ENCODE results near the gene ARMH4. TPM values are rescaled to one million over a fixed set of nuclear protein-coding genes. Genes with fewer than 3 reads are reported as not detected.

The ARMH4 gene
- total RNA-seq, 5 donors from 2014 or later (not counting 1 experiment from before 2014, with no cell fraction given) = not detected

- Mint-ChIP-seq H3K27me3 (peaks cover 4 to 22% of the 10 kb centered on the region in 2 donors), H3K36me3 (no peaks in the 10 kb centered on the region), H3K4me1 (no peaks in the 10 kb centered on the region), H3K27ac (no peak overlapping the region), H3K9me3 (no peaks in the 10 kb centered on the region), H3K4me3 (no peak overlapping the region)
- Histone ChIP-seq H3K27ac (ENCODE audit: low read length) (no peak overlapping the region), H3K4me3 (ENCODE audit: control insufficient read depth in 1 of 2, extremely low read depth in 1 of 2, low read length in 1 of 2) (no peak overlapping the region), H3K4me1 (ENCODE audit: control insufficient read depth in 1 of 2, extremely low read depth in 1 of 2, insufficient read depth in 2 of 2, low read length in 2 of 2) (no peaks in the 10 kb centered on the region), H3K9me3 (no peaks in the 10 kb centered on the region), H3K36me3 (ENCODE audit: control insufficient read depth in 2 of 2, extremely low read depth in 1 of 2, insufficient read depth in 1 of 2, low read length in 1 of 2) (no peaks in the 10 kb centered on the region), H3K27me3 (replicated peaks in 1 of 2; ENCODE audit: control insufficient read depth in 2 of 2, extremely low read depth in 1 of 2, insufficient read depth in 2 of 2, low read length in 1 of 2) (no peaks in the 10 kb centered on the region)
- WGBS (ENCODE audit: insufficient coverage) = 79% methylated on average over 4 of the region's 4 CpGs
- ChIA-PET POLR2A (no interaction called here), CTCF (no interaction called here)
- ATAC-seq (replicated peaks in 1 of 4) (no peak), DNase-seq (no peak)
Observed at GRCh38 chr14:57991353-57991752, 160.7 kb downstream of the ARMH4 start.

GRCh38 chr14:57988445-57988844 is 163.6 kb downstream of the ARMH4 start:
- ChIA-PET POLR2A (no interaction called here), CTCF (no interaction called here)
- no peaks in the 10 kb centered on the region for H3K27me3 ChIP-seq (replicated peaks in 1 of 2; ENCODE audit: control insufficient read depth in 2 of 2, extremely low read depth in 1 of 2, insufficient read depth in 2 of 2, low read length in 1 of 2)
- H3K9me3 ChIP-seq = no peaks in the 10 kb centered on the region
- H3K36me3 Mint-ChIP-seq = no peaks in the 10 kb centered on the region
- H3K36me3 ChIP-seq (ENCODE audit: control insufficient read depth in 2 of 2, extremely low read depth in 1 of 2, insufficient read depth in 1 of 2, low read length in 1 of 2) = no peaks in the 10 kb centered on the region
- no peaks in the 10 kb centered on the region for H3K9me3 Mint-ChIP-seq
- 80% methylated on average over 5 of the region's 5 CpGs for WGBS (ENCODE audit: insufficient coverage)
- peaks cover 3 to 25% of the 10 kb centered on the region in 2 donors for H3K27me3 Mint-ChIP-seq
- no peaks in the 10 kb centered on the region for H3K4me1 Mint-ChIP-seq
- H3K4me3 Mint-ChIP-seq = no peak overlapping the region
- DNase-seq = no peak
- H3K4me1 ChIP-seq (ENCODE audit: control insufficient read depth in 1 of 2, extremely low read depth in 1 of 2, insufficient read depth in 2 of 2, low read length in 2 of 2) = no peaks in the 10 kb centered on the region
- no peak overlapping the region for H3K4me3 ChIP-seq (ENCODE audit: control insufficient read depth in 1 of 2, extremely low read depth in 1 of 2, low read length in 1 of 2)
- no peak for ATAC-seq (replicated peaks in 1 of 4)
- H3K27ac ChIP-seq (ENCODE audit: low read length) = no peak overlapping the region
- H3K27ac Mint-ChIP-seq = no peak overlapping the region

GRCh38 chr14:57987596-57988300 is 164.3 kb downstream of the ARMH4 start:
- H3K27me3 ChIP-seq (replicated peaks in 1 of 2; ENCODE audit: control insufficient read depth in 2 of 2, extremely low read depth in 1 of 2, insufficient read depth in 2 of 2, low read length in 1 of 2) = no peaks in the 10 kb centered on the region
- H3K27ac ChIP-seq (ENCODE audit: low read length) = no peak overlapping the region
- no peak overlapping the region for H3K27ac Mint-ChIP-seq
- ATAC-seq (replicated peaks in 1 of 4) (no peak), DNase-seq (no peak)
- no peaks in the 10 kb centered on the region for H3K36me3 Mint-ChIP-seq
- H3K4me3 Mint-ChIP-seq = no peak overlapping the region
- CTCF ChIA-PET = no interaction called here
- H3K9me3 ChIP-seq = no peaks in the 10 kb centered on the region
- H3K9me3 Mint-ChIP-seq = no peaks in the 10 kb centered on the region
- 65% methylated on average over 5 of the region's 6 CpGs for WGBS (ENCODE audit: insufficient coverage)
- no peak overlapping the region for H3K4me3 ChIP-seq (ENCODE audit: control insufficient read depth in 1 of 2, extremely low read depth in 1 of 2, low read length in 1 of 2)
- POLR2A ChIA-PET = no interaction called here
- peaks cover 3 to 27% of the 10 kb centered on the region in 2 donors for H3K27me3 Mint-ChIP-seq
- H3K36me3 ChIP-seq (ENCODE audit: control insufficient read depth in 2 of 2, extremely low read depth in 1 of 2, insufficient read depth in 1 of 2, low read length in 1 of 2) = no peaks in the 10 kb centered on the region
- H3K4me1 Mint-ChIP-seq = no peaks in the 10 kb centered on the region
- H3K4me1 ChIP-seq (ENCODE audit: control insufficient read depth in 1 of 2, extremely low read depth in 1 of 2, insufficient read depth in 2 of 2, low read length in 2 of 2) = no peaks in the 10 kb centered on the region

- ChIA-PET POLR2A (no interaction called here), CTCF (no interaction called here)
- no peak for ATAC-seq (replicated peaks in 1 of 4)
- Histone ChIP-seq H3K9me3 (no peaks in the 10 kb centered on the region), H3K27me3 (replicated peaks in 1 of 2; ENCODE audit: control insufficient read depth in 2 of 2, extremely low read depth in 1 of 2, insufficient read depth in 2 of 2, low read length in 1 of 2) (peaks cover 0 to 3% of the 10 kb centered on the region in 2 experiments), H3K36me3 (ENCODE audit: control insufficient read depth in 2 of 2, extremely low read depth in 1 of 2, insufficient read depth in 1 of 2, low read length in 1 of 2) (no peaks in the 10 kb centered on the region), H3K27ac (ENCODE audit: low read length) (no peak overlapping the region), H3K4me1 (ENCODE audit: control insufficient read depth in 1 of 2, extremely low read depth in 1 of 2, insufficient read depth in 2 of 2, low read length in 2 of 2) (no peaks in the 10 kb centered on the region), H3K4me3 (ENCODE audit: control insufficient read depth in 1 of 2, extremely low read depth in 1 of 2, low read length in 1 of 2) (no peak overlapping the region)
- no peaks in the 10 kb centered on the region for H3K36me3 Mint-ChIP-seq
- no peaks in the 10 kb centered on the region for H3K9me3 Mint-ChIP-seq
- no peak for DNase-seq
- 60% methylated on average over 1 of the region's 1 CpG for WGBS (ENCODE audit: insufficient coverage)
- H3K4me1 Mint-ChIP-seq = no peaks in the 10 kb centered on the region
- no peak overlapping the region for H3K27ac Mint-ChIP-seq
- H3K27me3 Mint-ChIP-seq = peaks cover 3 to 24% of the 10 kb centered on the region in 2 donors
- H3K4me3 Mint-ChIP-seq = no peak overlapping the region
Observed at GRCh38 chr14:57987051-57987450, 165.0 kb downstream of the ARMH4 start.

GRCh38 chr14:57982804-57983634 is 169.0 kb downstream of the ARMH4 start:
- H3K4me3 Mint-ChIP-seq = no peak overlapping the region
- no peaks in the 10 kb centered on the region for H3K4me1 Mint-ChIP-seq
- Histone ChIP-seq H3K9me3 (no peaks in the 10 kb centered on the region), H3K4me3 (ENCODE audit: control insufficient read depth in 1 of 2, extremely low read depth in 1 of 2, low read length in 1 of 2) (no peak overlapping the region), H3K4me1 (ENCODE audit: control insufficient read depth in 1 of 2, extremely low read depth in 1 of 2, insufficient read depth in 2 of 2, low read length in 2 of 2) (no peaks in the 10 kb centered on the region), H3K36me3 (ENCODE audit: control insufficient read depth in 2 of 2, extremely low read depth in 1 of 2, insufficient read depth in 1 of 2, low read length in 1 of 2) (no peaks in the 10 kb centered on the region), H3K27me3 (replicated peaks in 1 of 2; ENCODE audit: control insufficient read depth in 2 of 2, extremely low read depth in 1 of 2, insufficient read depth in 2 of 2, low read length in 1 of 2) (peaks cover 0 to 6% of the 10 kb centered on the region in 2 experiments), H3K27ac (ENCODE audit: low read length) (no peak overlapping the region)
- peaks cover 1 to 19% of the 10 kb centered on the region in 2 donors for H3K27me3 Mint-ChIP-seq
- ChIA-PET POLR2A (no interaction called here), CTCF (no interaction called here)
- ATAC-seq (replicated peaks in 1 of 4) (no peak), DNase-seq (no peak)
- no peaks in the 10 kb centered on the region for H3K9me3 Mint-ChIP-seq
- H3K36me3 Mint-ChIP-seq = no peaks in the 10 kb centered on the region
- 61% methylated on average over 5 of the region's 8 CpGs for WGBS (ENCODE audit: insufficient coverage)
- H3K27ac Mint-ChIP-seq = no peak overlapping the region

GRCh38 chr14:57981817-57982560 is 170.0 kb downstream of the ARMH4 start:
- no peaks in the 10 kb centered on the region for H3K36me3 ChIP-seq (ENCODE audit: control insufficient read depth in 2 of 2, extremely low read depth in 1 of 2, insufficient read depth in 1 of 2, low read length in 1 of 2)
- H3K27me3 ChIP-seq (replicated peaks in 1 of 2; ENCODE audit: control insufficient read depth in 2 of 2, extremely low read depth in 1 of 2, insufficient read depth in 2 of 2, low read length in 1 of 2) = peaks cover 0 to 6% of the 10 kb centered on the region in 2 experiments
- DNase-seq = no peak
- Mint-ChIP-seq H3K9me3 (peaks cover 0 to 4% (median 0%) of the 10 kb centered on the region in 3 donors), H3K4me3 (no peak overlapping the region), H3K27me3 (peaks cover 1 to 19% of the 10 kb centered on the region in 2 donors), H3K4me1 (no peaks in the 10 kb centered on the region), H3K36me3 (no peaks in the 10 kb centered on the region), H3K27ac (no peak overlapping the region)
- no peaks in the 10 kb centered on the region for H3K4me1 ChIP-seq (ENCODE audit: control insufficient read depth in 1 of 2, extremely low read depth in 1 of 2, insufficient read depth in 2 of 2, low read length in 2 of 2)
- ChIA-PET POLR2A (no interaction called here), CTCF (no interaction called here)
- no peak for ATAC-seq (replicated peaks in 1 of 4)
- no peak overlapping the region for H3K27ac ChIP-seq (ENCODE audit: low read length)
- 61% methylated on average over 2 of the region's 12 CpGs for WGBS (ENCODE audit: insufficient coverage)
- H3K4me3 ChIP-seq (ENCODE audit: control insufficient read depth in 1 of 2, extremely low read depth in 1 of 2, low read length in 1 of 2) = no peak overlapping the region
- no peaks in the 10 kb centered on the region for H3K9me3 ChIP-seq

All from T-cell (primary cell).